GM12801 (cell line): ENCODE results near the gene FCN1.

Experiments
- CTCF ChIP-seq: IDR thresholded peaks from one replicate; pipeline ENCODE4 v1.5.1; 2011; ENCODE audit warnings: control low read depth; ENCODE audit not compliant: insufficient read length; ENCODE audit errors: extremely low read depth

FCN1 gene

DNA sequence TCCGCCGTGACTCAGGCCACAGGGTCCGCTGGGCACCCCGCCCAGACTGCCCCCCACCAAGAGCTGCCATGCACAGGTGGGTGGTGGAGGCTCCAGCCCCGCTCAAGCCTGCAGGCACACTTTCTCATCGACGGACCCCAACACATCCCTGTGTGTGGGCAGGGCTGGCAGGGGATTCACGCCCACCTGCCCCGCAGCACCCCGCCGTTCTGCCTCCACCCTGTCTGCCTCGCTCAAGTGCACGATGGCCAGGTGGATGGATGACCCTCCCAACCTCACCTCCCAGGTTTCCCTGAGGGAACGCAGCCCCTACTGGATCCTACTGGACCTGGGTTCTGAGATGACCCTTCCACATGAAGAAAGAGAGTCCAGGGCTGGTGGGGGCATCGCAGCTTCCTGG lies 26.1 kb upstream of the FCN1 start:
- no peak for TF ChIP-seq CTCF

- TF ChIP-seq CTCF: no peak
Observed at GRCh38 chr9:134943411-134943810, 25.7 kb upstream of the FCN1 start.

DNA sequence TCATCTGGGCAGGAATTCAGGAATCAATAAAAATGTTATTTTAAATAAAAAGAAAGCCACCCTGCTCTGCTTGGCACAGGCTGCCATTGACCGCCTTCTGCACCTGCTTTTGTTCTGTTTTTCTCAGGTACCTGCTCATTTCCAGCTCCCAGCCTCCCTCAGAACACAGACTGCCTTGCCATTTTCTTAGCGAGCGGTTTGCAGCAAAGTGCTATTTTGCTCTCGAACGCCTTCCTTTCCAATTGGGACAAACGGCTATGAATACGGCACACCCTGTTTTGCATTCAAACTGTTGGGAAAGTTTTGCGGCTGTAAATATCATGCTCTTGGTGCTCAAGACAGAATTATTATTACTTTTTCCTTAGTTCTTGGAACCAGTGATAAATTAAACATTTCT lies 25.1 kb upstream of the FCN1 start:
- TF ChIP-seq CTCF: no peak

DNA sequence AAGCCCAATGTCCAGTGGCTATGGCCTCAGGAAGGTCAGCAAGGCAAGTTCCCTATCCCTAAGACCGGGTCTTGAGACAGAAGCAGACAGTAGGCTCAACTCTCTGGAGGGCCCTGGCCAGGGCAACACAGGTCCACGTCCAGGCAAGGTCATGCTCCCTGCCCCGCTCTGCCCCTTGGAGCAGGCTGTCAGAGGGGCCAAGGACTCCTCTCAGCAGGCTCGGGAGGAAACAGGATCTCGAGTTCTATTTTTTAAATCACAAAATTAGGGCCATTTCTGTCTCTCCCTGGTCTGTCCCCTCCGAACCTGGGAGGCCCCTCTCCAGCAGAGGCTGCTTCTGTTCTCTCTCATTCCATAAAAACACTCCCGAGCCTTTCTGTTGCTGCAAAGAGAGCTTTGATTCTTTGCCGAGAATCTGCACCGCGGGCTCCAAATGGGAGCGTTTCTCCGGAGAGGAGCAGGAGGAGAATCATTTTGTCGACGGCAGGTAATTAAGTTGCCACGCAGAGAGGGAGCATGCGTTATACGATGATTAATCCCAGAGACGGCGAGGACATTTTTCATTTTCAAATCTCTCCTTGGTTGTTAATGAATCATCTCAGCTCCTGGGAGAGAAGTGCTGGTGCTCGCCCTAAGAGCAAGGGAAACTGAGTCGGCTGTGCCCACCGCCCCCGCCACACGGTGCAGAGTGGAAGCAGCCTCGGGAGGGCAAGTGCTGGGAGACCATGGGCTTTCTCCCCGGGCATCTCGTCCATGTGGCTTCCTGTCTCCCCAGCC lies 24.5 kb upstream of the FCN1 start:
- TF ChIP-seq CTCF: no peak

GRCh38 chr9:134940236-134941208 lies 22.8 kb upstream of the FCN1 start:
- TF ChIP-seq CTCF: no peak

DNA sequence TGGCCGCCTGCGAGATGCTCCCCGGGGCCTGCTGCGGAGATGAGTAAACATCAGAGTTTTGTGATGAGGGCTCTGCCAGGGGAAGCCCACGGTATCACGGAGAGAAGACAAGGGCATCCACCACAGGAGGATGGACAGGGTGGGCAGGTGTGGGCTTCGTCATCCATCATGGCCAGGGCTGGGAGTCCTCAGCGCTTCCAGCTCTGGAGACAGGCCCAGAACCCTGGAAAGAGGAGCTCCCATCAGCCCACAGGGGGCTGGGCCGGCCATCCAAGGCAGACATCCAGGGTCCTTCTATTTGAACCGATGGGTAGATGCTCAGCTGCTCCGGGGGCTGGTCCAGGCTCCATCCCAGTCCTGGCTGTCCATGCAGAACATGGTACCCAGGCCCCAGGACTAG lies 22.1 kb upstream of the FCN1 start:
- no peak for TF ChIP-seq CTCF

- TF ChIP-seq CTCF: no peak
Observed at GRCh38 chr9:134939080-134939733, 21.5 kb upstream of the FCN1 start.
